Body of pancreas (tissue), 4 donors: ENCODE data around the gene CFAP410.

Source experiments
- POLR2A ChIP-seq, 3 donors: fragments of 450-650 bp; IDR thresholded peaks; one replicate each; pipeline ENCODE4 v1.6.1; 2016; ENCODE audit warnings: antibody characterized with exemption in 3 of 3, mild to moderate bottlenecking in 2 of 3
- TF ChIP-seq, protein P1 (sequence below), 7 experiments: fragments of 450-650 bp in 4 of 7; fragments of 200-600 bp in 3 of 7; sonication (generic) in 3 of 7; IDR thresholded peaks; one replicate each; pipeline ENCODE4 v1.5.1; 2016 to 2019; ENCODE audit warnings: antibody characterized with exemption in 7 of 7

DNA sequence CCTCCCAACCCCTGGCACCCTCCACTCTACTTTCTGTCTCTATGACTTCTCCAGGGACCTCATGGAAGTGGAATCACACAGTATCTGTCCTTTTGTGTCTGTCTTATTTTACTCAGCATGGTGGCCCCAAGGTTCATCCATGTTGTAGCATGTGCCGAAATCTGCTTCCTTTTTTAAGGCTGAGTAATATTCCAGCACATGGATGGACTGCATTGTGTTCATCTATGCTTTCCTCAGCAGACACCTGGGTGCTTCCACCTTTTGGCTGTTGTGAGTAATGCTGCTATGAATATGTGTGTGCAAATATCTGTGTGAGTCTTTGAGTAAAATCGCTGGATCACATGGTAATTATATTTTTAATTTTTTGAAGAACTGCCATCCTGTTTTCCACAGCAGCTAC is 40.9 kb downstream of the CFAP410 start:
- TF ChIP-seq, protein P1, sequence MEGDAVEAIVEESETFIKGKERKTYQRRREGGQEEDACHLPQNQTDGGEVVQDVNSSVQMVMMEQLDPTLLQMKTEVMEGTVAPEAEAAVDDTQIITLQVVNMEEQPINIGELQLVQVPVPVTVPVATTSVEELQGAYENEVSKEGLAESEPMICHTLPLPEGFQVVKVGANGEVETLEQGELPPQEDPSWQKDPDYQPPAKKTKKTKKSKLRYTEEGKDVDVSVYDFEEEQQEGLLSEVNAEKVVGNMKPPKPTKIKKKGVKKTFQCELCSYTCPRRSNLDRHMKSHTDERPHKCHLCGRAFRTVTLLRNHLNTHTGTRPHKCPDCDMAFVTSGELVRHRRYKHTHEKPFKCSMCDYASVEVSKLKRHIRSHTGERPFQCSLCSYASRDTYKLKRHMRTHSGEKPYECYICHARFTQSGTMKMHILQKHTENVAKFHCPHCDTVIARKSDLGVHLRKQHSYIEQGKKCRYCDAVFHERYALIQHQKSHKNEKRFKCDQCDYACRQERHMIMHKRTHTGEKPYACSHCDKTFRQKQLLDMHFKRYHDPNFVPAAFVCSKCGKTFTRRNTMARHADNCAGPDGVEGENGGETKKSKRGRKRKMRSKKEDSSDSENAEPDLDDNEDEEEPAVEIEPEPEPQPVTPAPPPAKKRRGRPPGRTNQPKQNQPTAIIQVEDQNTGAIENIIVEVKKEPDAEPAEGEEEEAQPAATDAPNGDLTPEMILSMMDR (IDR thresholded peaks at IDR 0.05): peak in 1 of 7 experiments; percentile 9
- no peak for TF ChIP-seq POLR2A (IDR thresholded peaks at IDR 0.05)
